Measurements from ENCODE around the gene BORCS8. TPM values are rescaled to one million over a fixed set of nuclear protein-coding genes. Genes with fewer than 3 reads are reported as not detected.

BORCS8 gene
- total and polyA plus RNA-seq, 2 of the 13 experiments (the other 11 are each of a cell fraction or from before 2014, with no cell fraction given): 9.6 to 13.3 TPM

DNA sequence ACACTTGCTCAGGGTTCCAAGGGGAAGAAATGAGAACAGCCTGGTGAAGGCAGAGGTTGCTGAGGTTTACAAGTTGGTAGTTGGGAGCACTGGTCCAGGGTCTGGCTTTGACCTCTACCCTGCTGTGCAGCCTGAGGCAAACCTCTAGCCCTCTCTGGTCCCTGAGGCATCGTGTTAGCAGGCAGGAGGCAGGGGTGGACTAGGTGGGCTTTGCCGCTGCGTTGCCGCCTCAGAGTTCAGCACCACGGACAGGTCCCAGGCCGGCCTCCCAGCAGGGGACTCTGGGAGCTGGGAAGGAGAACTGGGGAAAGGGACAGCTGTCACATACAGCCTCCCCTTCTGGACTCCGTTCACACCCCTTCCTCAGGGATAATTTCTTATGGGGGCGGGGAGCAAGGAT lies 22.9 kb upstream of the BORCS8 start (continued):
- TF ChIP-seq, protein P1, sequence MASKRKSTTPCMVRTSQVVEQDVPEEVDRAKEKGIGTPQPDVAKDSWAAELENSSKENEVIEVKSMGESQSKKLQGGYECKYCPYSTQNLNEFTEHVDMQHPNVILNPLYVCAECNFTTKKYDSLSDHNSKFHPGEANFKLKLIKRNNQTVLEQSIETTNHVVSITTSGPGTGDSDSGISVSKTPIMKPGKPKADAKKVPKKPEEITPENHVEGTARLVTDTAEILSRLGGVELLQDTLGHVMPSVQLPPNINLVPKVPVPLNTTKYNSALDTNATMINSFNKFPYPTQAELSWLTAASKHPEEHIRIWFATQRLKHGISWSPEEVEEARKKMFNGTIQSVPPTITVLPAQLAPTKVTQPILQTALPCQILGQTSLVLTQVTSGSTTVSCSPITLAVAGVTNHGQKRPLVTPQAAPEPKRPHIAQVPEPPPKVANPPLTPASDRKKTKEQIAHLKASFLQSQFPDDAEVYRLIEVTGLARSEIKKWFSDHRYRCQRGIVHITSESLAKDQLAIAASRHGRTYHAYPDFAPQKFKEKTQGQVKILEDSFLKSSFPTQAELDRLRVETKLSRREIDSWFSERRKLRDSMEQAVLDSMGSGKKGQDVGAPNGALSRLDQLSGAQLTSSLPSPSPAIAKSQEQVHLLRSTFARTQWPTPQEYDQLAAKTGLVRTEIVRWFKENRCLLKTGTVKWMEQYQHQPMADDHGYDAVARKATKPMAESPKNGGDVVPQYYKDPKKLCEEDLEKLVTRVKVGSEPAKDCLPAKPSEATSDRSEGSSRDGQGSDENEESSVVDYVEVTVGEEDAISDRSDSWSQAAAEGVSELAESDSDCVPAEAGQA (IDR thresholded peaks at IDR 0.05; ENCODE audit: low read depth): no peak
- TF ChIP-seq, protein P1 (CRISPR knock-in tag; IDR thresholded peaks at IDR 0.05; ENCODE audit: borderline replicate concordance): peak; percentile 88; the same call in 1 of the 2 replicates
- TF ChIP-seq IKZF4 (CRISPR knock-in tag; IDR thresholded peaks at IDR 0.05; ENCODE audit: borderline replicate concordance, low read depth, not compliant biosample characterization) (no peak), PHF8 (CRISPR knock-in tag; IDR thresholded peaks at IDR 0.05) (no peak), ZNF550 (CRISPR knock-in tag; IDR thresholded peaks at IDR 0.05; ENCODE audit: borderline replicate concordance) (no peak), ZNF292 (CRISPR knock-in tag; IDR thresholded peaks at IDR 0.05; ENCODE audit: borderline replicate concordance, low read depth) (no peak), ZNF549 (CRISPR knock-in tag; IDR thresholded peaks at IDR 0.05) (no peak), CAMTA2 (CRISPR knock-in tag; IDR thresholded peaks at IDR 0.05; ENCODE audit: borderline replicate concordance) (no peak), HOXA5 (CRISPR knock-in tag; IDR thresholded peaks at IDR 0.05) (peak; percentile 91; the same call in 1 of the 2 replicates), NR2F2 (IDR thresholded peaks at IDR 0.05; ENCODE audit: borderline replicate concordance, low read depth) (no peak), ZNF558 (CRISPR knock-in tag; IDR thresholded peaks at IDR 0.05; ENCODE audit: borderline replicate concordance) (peak; percentile 62; the same call in 1 of the 2 replicates), TCF12 (IDR thresholded peaks at IDR 0.05) (no peak), TCF12 (CRISPR knock-in tag; IDR thresholded peaks at IDR 0.05) (no peak), JARID2 (CRISPR knock-in tag; IDR thresholded peaks at IDR 0.05; ENCODE audit: insufficient replicate concordance) (no peak), RXRA (CRISPR knock-in tag; IDR thresholded peaks at IDR 0.05) (peak; percentile 21; the same call in 1 of the 2 replicates), ZNF569 (CRISPR knock-in tag; IDR thresholded peaks at IDR 0.05; ENCODE audit: borderline replicate concordance) (no peak)
- TF ChIP-seq, protein P2, sequence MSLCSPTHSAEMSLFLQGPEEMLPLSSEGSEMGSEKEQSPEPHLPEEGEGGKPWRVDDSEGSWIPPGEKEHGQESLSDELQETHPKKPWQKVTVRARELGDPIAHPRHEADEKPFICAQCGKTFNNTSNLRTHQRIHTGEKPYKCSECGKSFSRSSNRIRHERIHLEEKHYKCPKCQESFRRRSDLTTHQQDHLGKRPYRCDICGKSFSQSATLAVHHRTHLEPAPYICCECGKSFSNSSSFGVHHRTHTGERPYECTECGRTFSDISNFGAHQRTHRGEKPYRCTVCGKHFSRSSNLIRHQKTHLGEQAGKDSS (CRISPR knock-in tag; IDR thresholded peaks at IDR 0.05; ENCODE audit: borderline replicate concordance, low read depth): 0 out of 2 replicates have a peak, but pooled peaks have one; percentile 48
- TF ChIP-seq, protein P3, sequence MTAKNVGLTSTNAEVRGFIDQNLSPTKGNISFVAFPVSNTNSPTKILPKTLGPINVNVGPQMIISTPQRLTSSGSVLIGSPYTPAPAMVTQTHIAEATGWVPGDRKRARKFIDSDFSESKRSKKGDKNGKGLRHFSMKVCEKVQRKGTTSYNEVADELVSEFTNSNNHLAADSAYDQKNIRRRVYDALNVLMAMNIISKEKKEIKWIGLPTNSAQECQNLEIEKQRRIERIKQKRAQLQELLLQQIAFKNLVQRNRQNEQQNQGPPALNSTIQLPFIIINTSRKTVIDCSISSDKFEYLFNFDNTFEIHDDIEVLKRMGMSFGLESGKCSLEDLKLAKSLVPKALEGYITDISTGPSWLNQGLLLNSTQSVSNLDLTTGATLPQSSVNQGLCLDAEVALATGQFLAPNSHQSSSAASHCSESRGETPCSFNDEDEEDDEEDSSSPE (CRISPR knock-in tag; IDR thresholded peaks at IDR 0.05): no peak
- TF ChIP-seq, protein P4, sequence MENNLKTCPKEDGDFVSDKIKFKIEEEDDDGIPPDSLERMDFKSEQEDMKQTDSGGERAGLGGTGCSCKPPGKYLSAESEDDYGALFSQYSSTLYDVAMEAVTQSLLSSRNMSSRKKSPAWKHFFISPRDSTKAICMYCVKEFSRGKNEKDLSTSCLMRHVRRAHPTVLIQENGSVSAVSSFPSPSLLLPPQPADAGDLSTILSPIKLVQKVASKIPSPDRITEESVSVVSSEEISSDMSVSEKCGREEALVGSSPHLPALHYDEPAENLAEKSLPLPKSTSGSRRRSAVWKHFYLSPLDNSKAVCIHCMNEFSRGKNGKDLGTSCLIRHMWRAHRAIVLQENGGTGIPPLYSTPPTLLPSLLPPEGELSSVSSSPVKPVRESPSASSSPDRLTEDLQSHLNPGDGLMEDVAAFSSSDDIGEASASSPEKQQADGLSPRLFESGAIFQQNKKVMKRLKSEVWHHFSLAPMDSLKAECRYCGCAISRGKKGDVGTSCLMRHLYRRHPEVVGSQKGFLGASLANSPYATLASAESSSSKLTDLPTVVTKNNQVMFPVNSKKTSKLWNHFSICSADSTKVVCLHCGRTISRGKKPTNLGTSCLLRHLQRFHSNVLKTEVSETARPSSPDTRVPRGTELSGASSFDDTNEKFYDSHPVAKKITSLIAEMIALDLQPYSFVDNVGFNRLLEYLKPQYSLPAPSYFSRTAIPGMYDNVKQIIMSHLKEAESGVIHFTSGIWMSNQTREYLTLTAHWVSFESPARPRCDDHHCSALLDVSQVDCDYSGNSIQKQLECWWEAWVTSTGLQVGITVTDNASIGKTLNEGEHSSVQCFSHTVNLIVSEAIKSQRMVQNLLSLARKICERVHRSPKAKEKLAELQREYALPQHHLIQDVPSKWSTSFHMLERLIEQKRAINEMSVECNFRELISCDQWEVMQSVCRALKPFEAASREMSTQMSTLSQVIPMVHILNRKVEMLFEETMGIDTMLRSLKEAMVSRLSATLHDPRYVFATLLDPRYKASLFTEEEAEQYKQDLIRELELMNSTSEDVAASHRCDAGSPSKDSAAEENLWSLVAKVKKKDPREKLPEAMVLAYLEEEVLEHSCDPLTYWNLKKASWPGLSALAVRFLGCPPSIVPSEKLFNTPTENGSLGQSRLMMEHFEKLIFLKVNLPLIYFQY (CRISPR knock-in tag; IDR thresholded peaks at IDR 0.05; ENCODE audit: borderline replicate concordance): 0 out of 2 replicates have a peak, but pooled peaks have one; percentile 50
